Sigmoid colon (tissue), 3 donors: ENCODE results near the gene OXCT2.

ENCODE experiments used
- POLR2A ChIP-seq, 2 donors: fragments of 450-650 bp; IDR thresholded peaks; one replicate each; pipeline ENCODE4 v1.6.1; 2016; ENCODE audit warnings: antibody characterized with exemption in 2 of 2, mild to moderate bottlenecking in 2 of 2, moderate library complexity in 2 of 2
- TF ChIP-seq, protein P1 (sequence below), 4 experiments: fragments of 450-650 bp in 3 of 4; fragments of 200-600 bp in 1 of 4; IDR thresholded peaks; one replicate each; pipeline ENCODE4 v1.5.1; 2016 to 2019; ENCODE audit warnings: antibody characterized with exemption in 4 of 4, mild to moderate bottlenecking in 3 of 4, moderate library complexity in 2 of 4

DNA sequence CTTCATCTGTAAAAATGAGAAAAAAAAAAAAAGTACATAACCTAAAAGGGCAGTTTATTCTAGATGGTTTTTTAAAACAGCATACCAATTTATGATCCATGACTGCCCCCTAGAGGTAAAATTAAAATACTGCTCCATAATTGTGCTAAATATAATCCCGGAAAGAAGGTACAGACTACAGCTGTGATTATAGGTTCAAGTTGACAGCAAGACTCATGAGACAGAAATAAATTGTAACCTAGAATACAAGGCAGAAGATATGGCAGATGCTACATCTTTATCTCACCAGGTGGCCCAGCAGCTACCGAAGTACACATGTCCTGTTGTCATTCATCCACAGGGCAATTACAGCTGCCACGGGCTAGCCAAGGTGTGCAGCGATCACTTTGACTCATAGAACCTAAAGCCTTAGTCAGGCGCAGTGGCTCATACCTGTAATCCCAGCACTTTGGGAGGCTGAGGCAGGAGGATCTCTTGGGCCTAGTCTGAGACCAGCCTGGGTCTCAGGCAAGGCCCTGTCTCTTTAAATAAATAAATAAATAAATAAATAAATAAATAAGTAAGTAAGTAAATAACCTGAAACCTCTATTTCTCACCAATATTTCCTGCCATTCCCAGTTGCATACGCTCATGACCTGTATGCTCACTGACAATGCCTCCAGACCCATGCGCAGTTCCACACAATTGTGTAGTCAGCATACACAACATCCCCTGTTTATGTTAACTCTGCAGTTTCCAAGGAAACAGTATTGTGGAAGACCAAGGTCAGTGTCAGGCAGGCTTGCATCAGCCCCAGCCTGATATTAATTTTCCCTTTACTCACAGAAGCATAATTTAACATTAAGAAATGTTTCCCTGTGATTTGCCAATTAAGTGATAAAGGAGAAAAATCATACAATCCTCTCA, 50.8 kb downstream of the OXCT2 start:
- TF ChIP-seq, protein P1, sequence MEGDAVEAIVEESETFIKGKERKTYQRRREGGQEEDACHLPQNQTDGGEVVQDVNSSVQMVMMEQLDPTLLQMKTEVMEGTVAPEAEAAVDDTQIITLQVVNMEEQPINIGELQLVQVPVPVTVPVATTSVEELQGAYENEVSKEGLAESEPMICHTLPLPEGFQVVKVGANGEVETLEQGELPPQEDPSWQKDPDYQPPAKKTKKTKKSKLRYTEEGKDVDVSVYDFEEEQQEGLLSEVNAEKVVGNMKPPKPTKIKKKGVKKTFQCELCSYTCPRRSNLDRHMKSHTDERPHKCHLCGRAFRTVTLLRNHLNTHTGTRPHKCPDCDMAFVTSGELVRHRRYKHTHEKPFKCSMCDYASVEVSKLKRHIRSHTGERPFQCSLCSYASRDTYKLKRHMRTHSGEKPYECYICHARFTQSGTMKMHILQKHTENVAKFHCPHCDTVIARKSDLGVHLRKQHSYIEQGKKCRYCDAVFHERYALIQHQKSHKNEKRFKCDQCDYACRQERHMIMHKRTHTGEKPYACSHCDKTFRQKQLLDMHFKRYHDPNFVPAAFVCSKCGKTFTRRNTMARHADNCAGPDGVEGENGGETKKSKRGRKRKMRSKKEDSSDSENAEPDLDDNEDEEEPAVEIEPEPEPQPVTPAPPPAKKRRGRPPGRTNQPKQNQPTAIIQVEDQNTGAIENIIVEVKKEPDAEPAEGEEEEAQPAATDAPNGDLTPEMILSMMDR (IDR thresholded peaks at IDR 0.05), result peak; percentile 33 to 67 (median 61)
- TF ChIP-seq POLR2A (IDR thresholded peaks at IDR 0.05), result no peak
